Stimulated activated CD8-positive, alpha-beta memory T cell treated with anti-CD3 and anti-CD28 coated beads, Interleukin-4, amount 100 ng/mL, for 24 hours (primary cell): ENCODE measurements around the gene NINJ2.
"Not testable (repeated sequence)": the region's sequence is repeated elsewhere in the genome, so short reads cannot be mapped to it uniquely, and the experiment has no call there.

Experiments
- DNase-seq: peaks from one replicate; pipeline ENCODE4 v3.0.0-alpha.2; 2020; ENCODE audit warnings: low read depth

Gene NINJ2

DNA sequence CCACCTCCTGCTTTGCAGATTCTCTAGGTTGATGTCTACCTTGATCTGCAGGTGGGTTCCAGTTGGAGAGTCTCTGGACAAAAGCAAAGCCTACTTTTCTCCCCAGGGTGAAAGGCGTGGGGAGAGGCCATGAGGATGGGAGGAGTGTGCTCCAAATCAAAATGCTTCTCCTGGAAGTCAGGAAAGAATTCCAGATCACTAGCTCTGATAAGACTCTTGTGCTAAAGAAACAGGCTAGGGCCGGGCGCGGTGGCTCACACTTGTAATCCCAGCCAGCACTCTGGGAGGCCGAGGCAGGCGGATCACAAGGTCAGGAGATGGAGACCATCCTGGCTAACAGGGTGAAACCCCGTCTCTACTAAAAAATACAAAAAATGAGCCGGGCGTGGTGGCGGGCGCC lies 21.9 kb downstream of the NINJ2 start:
- not testable (repeated sequence) for DNase-seq

DNA sequence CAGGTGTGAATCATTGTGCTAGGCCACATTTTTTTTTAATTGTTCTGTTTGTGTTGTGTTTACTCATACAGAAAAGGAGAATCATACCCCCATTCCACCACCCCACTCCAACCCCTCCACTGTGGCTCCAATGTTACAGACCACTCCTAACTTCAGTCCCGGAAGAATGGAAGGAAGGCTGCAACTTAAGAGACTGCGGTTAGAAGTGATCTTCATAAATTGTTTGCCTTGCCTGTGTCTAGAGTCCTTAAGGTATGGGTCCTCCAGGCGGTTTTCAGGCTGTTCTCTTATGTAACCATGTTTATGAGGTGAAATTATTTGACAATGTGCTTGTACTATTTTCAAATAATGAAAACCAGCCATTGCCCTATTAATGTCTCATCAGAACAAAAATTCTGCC lies 22.5 kb downstream of the NINJ2 start:
- no peak for DNase-seq

DNA sequence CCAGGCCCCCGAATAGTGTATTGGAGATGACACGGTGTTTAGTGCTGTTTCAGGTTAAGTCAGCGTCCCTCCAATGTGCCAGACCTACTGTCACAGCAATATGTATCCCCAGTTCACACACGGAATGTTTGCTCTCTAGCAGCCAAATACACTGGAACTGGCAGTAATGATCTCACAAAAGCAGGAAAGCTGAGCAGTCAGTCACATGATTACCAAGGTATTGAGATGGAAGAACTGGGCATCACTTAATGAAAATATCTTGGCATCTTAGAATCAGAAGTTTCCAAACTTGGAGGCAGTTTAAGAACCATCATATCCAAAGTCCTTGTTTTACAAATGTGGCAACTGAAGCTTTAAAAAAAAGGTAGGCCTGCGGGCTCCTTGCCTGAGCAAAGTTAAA lies 23.3 kb downstream of the NINJ2 start:
- DNase-seq, result no peak

DNA sequence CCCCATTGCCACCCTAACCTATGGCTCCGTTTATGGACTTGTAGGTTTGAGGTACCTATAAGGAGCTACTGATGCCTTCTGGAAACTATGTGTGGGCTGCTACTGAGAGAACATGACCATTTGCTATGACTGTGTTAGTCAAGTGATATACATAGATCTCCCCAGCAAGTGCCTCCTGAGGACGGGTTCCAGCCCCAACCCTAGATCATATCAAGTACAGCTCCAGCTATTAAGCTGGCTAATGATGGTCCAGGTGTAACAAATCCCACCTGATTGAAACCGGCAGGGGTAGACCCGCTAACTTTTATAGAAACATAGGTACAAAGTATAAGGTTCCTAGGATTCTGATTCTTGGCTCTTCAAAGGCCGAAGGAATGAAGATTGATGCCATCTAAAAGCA lies 23.7 kb downstream of the NINJ2 start:
- DNase-seq, result no peak

DNA sequence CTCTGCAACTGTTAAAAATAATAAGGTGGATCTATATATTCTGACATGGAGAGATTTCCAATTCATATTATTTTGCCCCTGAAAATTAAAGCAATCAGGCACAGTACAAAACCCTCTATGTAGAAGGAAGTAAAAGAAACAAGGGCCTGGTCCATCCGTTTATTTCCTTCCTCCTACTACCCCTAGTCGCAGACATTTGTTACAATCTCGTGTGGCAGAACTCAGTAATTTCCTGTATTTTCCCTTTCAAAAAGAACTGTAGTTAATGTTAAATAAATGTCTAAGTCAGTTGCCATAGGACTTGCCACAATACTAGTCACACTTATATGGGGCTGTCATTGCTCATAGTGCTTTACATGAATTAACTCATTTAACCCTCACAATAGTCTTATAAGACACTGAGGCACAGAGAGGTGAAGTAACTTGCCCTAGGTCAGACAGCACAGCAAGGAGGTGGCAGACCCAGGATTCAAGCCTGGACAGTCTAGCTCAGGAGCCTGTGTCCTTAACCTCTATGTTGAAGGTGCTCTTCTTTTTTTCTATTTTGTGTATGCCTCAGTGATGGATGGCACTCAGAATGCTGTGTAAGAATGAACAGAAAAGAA lies 24.2 kb downstream of the NINJ2 start:
- no peak for DNase-seq

DNA sequence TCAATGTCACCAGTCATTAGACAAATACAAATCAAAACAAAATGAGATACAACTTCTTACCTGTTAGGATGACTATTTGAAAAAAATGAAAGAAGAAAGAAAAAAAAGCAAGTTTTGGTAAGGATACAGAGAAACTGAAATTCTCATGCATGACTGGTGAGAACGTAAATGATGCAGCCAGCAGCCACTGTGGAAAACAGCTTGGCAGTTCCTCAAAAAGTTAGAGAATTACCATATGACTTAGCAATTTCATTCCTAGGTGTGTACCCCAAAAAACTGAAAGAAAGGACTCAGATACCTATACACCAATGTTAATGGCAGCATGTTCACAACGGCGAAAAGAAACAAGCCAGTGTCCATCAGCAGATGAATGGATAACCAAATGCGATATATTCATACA lies 26.6 kb downstream of the NINJ2 start:
- no peak for DNase-seq

DNA sequence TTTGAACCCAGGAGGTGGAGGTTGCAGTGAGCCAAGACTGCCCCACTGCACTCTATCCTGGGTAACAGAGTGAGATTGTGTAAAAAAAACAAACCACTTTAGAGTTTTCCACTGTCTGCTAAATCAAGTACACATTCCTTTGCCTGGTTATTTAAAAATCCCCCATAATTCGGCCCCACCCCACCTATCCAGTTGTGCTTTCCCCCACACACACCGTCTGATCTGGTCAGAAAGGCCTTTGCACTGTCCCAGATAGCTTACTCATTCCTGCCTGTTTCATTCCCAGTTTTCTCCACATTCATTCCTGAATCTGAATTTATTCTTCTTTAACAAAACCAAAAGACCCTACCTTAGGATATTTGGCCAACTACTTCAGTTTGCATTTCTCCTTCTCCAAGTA lies 29.5 kb downstream of the NINJ2 start:
- DNase-seq, result no peak

DNA sequence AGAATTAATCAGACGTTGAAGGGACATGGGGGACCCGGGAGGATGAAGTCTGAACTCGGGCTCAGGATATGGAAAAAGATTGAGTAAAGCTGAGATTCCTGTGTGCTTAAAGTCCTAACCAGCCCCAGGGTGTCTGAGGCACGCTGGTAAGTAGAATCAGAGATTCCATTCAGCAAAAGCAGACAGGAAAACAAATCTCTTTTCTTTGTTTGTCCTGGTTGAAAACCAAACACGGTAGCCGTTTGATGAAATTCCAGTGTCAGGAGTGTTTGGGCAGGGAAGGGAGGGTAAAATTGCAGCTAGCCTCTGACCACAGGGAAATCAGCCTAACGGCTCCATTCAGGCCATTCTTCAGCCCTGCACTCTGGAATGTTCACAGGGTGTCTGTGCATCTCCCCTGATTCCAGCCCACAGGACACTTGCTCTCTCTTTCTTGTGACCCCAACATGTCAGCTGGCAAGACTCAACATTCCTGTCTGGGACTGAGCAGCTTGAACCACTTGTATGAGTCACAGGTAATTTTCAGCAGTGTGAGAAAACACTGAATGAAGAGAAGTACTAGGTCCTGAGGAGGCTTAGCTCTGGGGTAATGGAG lies 31.0 kb downstream of the NINJ2 start:
- no peak for DNase-seq

DNA sequence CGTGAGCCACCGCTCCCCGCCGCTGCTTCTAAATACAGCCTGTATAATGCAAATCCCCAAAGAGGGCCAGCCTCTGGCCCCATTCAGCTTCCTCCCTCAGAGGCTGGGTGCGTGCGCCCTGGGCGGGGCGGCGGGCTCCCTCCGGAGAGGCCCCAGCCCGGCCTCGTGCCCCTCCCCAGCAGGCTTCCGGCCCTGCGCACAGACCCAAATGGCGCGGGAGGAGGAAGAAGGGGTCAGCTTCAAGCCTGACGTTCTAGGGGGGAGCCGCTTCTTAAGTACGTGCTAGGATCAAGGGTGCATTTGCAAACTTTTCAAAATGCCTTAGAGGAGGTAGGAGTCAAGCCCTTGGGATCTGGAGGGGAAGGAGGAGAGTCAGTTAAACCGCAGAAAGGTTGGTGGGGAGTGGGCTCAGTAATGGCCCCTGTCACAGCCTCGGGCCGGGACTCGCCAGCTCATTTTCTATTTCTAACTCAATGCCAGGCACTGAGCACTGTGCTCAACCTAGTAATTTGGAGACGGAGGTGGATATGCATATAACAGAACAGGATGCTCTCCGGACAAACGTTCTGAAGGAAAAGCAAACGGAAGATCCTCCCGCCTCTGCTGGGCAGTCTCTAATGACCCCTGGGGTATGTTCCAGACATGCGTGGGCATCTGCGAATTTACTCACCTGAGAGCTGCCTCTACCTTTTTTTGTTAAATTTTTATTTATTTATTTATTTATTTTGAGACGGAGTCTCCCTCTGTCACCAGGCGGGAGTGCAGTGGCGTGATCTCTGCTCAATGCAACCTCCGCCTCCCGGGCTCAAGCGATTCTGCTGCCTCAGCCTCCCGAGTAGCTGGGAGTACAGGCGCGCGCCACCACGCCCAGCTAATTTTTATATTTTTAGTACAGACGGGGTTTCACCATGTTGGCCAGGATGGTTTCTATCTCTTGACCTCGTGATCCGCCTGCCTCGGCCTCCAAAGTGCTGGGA lies 32.3 kb downstream of the NINJ2 start:
- DNase-seq, result peak; percentile 59

DNA sequence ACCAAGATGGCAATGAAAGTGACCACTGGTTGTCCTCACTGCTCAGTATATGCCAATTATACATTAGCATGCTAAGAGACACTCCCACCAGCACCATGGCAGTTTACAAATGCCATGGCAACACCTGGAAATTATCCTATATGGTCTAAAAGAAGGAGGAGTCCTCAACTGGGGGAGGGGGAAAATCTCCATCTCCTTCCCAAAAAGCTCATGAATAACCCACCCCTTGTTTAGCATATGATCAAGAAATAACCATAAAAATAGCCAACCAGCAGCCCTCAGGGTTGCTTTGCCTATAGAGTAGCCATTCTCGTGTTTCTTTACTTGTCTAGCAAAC lies 34.5 kb downstream of the NINJ2 start:
- DNase-seq, result not testable (repeated sequence)

DNA sequence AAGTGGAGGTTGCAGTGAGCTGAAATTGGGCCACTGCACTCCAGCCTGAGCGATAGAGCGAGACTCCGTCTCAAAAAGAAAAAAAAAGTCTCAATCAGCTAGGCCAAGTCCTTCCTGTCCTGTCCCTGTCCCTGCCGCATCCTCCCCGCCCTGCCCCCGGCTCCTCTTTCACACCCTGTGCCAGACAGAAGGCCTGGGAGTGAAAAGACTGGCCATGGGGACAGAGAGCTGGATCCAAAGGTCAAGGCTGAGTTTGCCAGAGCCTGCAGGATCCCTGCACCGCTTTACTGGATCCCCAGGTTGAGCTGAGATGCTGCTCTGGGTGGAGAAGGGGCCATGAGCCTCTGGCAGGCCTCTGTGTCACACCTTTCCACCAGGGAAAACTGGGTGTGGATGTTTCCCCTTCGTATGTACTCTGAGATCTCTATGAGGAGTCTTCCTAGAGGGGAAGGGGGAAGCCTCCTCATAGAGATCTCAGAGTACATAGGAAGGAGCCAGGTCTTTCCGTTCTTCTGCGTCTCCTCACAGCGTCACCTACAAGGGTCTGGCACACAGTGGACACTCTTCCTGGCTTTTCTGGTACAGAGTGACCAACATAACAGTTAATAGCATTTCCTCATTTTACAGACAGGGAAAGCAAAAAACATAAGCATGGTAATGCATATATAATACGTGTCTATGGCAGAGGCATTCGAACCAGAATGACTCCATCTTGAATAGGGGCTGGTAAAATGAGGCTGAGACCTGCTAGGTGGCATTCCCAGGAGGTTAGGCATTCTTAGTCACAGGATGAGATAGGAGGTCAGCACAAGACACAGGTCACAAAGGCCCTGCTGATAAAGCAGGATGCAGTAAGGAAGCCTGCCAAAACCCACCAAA lies 35.1 kb downstream of the NINJ2 start:
- DNase-seq, result no peak

DNA sequence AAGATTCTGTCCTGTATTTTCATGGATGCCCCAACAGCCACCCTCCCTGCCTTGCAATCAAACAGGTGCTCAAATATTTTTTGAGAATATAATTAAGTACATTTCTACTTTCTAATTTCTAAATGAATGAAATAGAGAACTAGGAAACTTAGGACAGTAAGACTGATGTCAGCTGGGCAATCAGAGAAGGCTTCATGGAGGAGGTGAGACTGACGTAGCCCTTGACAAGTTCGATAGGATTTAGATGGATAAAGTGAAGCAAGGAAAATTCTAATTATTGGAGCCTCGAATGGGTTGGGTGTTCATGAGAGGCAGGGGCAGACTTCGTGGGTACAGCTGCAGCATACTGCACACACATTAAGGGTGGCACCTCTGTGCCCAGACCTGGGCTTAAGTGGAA lies 36.0 kb downstream of the NINJ2 start:
- DNase-seq, result no peak

DNA sequence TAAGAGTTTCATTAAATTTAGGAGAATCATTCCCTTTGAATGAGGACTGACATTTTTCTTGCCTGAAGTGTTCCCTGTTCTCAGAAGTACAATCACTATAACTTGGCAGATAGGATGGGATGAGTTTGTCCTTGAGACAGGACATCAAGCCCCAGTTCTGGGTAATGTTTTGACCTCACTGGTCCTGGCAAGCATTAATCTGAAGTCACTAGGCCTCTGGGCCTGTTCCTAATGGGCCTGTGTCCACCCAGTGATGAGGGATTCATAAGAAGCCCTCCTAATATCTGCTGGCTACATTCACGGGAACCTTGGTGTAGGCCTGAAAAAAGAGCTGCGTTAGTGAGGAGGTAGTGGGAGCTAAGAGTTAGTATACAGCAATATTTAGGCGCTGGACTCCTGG lies 37.2 kb downstream of the NINJ2 start:
- no peak for DNase-seq

DNA sequence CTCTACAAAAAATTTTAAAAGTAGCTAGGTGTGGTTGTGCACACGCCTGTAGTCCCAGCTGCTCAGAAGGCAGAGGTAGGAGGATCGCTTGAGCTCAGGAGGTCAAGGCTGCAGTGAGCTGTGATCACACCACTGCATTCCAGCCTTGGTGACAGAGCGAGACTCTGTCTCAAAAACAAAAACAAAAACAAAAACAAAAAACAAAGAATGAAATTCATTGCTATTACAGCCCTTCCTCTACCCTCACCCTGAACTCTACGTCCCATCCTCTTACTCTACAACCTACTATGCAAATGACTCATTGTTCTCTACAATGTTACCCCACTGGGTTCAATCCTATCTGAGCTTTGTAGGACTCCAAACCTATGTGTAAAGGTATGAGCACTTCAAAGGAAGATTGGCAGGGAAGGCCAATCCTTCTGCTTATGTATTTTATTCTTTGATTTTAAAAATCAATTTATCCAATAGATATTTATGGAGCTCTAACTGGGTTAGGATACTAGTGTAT lies 39.3 kb downstream of the NINJ2 start:
- DNase-seq, result no peak

DNA sequence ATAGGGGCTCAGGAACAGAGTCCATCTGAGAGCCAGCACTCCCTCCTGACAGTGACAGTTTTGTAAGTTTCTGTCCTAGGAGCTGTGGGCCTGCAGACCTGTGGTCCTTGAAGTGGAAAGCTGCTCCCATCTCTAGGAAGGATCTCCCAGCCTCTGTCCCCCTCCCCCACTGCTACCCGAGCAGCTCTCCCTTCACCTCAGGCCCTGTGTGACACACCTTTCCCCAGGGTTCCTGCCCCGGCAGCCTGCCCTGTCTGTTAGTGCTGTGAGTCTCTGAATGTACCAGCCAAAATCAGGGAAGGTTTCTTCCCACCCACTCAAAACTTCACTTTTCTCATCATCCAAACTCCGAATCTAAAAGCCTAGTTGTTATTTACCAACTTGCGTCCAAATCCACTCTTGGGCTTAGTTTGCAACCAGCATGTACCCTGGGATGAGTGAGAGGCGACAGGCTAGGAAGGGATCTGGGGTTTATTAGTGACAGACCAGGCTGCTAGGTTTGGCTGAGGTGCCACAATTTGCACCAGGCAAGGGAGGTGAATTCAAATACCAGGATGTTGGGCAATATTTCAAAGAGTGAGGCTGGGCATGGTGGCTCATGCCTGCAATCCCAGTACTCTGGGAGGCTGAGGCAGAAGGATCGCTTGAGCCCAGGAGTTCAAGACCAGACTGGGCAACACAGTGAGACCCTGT lies 39.9 kb downstream of the NINJ2 start:
- DNase-seq, result no peak

DNA sequence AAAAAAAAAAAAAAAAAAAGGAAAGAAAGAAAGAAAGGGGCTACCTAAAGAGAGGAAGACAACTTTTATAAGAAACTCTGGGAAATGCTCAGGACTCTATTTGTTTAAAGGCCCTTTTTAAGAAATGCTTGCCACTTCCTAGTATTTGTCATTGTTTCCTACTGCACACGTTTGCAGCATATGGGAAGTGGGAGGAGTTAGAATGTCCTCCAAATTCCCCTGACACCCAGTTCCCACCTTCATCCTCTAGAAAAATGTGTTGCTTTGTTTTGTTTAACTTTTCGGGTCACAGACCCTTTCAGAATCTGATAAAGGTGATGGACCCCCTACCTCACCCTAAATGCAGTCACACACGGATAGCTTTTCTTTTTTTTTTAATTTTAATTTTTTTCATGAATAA lies 40.8 kb downstream of the NINJ2 start:
- no peak for DNase-seq

DNA sequence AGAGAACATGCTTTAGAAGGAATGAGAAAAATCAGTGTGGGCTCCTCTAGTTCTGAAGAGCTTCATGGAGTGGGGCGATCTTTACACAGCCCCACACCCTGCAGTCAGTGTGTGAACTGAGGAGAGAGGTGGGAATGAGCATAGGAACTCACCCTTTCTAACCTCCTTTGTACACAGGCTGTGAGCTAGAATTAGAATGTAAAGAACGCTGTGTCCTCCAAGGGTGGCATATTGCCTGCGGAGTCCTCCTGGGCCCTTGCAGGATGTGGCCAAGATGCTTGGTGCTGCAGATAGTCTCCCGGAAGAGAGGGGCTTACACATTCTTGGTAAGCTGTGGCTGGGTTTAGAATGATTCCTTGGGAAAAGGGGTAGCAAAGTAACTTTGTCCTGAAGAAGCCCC lies 43.9 kb downstream of the NINJ2 start:
- DNase-seq, result no peak

DNA sequence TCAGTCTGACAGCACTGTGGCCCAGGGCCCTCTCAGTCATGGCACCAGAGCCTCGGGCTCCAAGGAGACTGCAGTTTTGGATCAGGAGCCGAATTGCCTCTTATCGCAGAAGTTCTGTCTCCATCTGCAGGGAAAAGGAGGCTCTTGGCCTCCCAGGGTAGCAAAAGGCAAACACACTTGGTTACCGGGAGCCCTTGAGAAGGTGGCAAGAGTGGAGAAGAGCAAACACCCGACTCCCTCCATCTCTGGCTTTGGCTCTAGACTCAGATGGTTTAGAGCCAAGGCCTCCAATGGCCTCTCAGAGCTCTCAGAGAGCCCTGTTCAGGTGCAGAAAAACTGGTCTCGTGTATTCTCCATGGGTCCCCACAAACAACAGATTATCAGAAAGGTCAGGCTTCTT lies 44.6 kb downstream of the NINJ2 start:
- no peak for DNase-seq

DNA sequence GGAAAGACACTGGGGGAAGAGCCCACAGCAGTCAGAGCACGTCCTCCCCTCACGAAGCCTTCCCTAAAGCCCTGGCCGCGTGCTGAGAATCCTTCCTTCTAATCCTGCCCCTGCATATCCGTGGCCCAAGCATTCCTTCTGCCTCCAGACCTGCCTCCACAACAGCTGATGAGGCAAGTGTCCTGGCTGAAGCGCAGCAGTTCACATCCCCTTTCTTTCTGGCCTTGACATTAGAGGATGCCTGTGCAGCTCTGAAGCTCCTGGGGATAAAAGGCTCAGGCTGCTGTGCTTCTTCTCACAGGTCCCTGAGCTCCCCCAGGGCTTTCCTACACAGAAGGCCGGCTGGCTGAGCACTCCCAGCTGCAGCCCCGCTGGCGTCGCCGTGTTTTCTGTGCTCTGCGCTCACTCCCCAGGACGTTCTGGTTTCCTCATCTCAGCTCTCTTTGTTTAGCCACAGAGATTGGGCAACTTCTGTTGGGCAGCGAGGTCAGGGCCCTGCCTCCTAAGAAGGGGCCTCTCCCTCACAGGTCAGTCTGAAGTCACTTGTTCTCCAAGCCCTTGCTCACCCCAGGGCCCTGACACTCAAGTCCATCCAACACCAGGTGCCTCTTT lies 45.8 kb downstream of the NINJ2 start:
- DNase-seq, result no peak

DNA sequence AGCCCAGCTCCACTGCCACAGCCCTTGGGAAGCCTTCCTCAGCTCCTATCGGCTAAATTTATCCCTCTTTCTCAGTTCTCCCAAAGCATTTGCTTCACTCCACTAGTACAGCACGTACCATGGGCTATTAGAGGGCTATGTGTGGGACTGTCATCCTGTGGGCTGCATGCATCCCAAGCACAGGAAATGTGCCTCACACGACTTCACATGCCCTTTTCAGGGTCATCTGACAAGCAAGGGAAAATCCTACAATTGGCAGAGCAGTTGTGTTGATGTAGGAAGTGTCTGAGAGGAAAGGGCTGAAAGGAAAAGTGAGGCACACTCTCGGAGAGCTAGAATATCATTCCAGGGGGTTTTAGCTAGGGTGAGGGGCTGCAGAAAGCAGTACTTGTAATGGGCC lies 47.6 kb downstream of the NINJ2 start:
- DNase-seq, result no peak

DNA sequence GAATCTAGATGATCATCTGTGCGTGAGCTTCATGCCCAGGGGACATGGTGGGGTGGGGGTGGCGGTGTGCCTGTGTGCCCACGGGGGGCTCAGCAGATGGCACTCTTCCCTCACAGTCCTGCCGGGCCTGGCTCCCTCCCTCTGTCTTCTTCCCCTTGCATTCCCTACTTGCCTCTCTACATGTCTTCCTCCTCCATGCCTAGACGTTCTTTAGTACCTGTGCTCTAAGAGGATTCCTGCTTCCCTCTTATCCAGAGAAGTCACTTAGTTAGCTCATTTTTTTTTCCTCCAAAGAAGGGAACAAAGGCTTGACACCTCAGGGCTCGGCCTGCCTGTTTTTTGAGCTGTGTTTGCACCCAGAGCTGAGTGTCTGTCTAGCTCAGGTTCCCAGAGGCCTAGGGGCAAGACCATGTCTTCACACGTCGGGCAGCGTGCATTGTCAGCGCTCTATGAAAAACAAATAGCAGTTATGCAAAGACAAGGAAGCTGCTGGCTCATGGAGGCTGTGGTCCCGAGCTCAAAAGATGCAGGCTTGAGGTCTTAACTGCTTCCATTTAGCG lies 48.8 kb downstream of the NINJ2 start:
- peak; percentile 9 for DNase-seq
